ENCODE measurements around the gene TRMT112. TPM values are rescaled to one million over a fixed set of nuclear protein-coding genes. Genes with fewer than 3 reads are reported as not detected.

Gene TRMT112
- total RNA-seq, 1 experiment from 2014 or later = 328 TPM

GRCh38 chr11:64349025-64349387, 31.6 kb upstream of the TRMT112 start:
- no peaks in the 10 kb centered on the region for H3K9me3 ChIP-seq (ENCODE audit: control insufficient read depth in 1 of 2, insufficient read depth in 1 of 2, low read depth in 1 of 2, low read length in 2 of 2)
- H3K27ac ChIP-seq (ENCODE audit: low read depth, low read length) = no peak overlapping the region
- RAD21 ChIA-PET (ENCODE audit: low non-redundant PET in 1 of 2, low total read pairs in 2 of 2, uncharacterized antibody in 2 of 2, unreplicated experiment in 2 of 2) = interaction anchor here in 1 of 2 experiments (0.6 kb wide), 1 partner anchor 37 kb away, joined by 3 read pairs; no protein-coding TSS in a partner anchor
- no peak for DNase-seq (ENCODE audit: low read depth, low spot score)
- CTCF ChIA-PET = interaction anchor here (0.6 kb wide), 1 partner anchor 71 kb away, joined by 3 read pairs; no protein-coding TSS in a partner anchor
- ATAC-seq = no peak
- H3K9ac ChIP-seq (ENCODE audit: low read length) = no peak overlapping the region
- H3K36me3 ChIP-seq (ENCODE audit: control insufficient read depth in 1 of 2, insufficient read depth in 2 of 2, low read length in 2 of 2) = no peaks in the 10 kb centered on the region
- no peaks in the 10 kb centered on the region for H4K20me1 ChIP-seq (ENCODE audit: insufficient read depth)
- POLR2A ChIA-PET = interaction anchor here (1.0 kb wide), 1 partner anchor 167 kb away, joined by 3 read pairs; no protein-coding TSS in a partner anchor
- H3K4me1 ChIP-seq (ENCODE audit: control insufficient read depth in 1 of 2, insufficient read depth in 2 of 2, low read length in 2 of 2) = peaks cover 0 to 8% of the 10 kb centered on the region in 2 experiments; a peak in 2 of 4 replicates
- intact Hi-C loops (cut with micrococcal nuclease) = no loop called here
- no peaks in the 10 kb centered on the region for H3K27me3 ChIP-seq (ENCODE audit: insufficient read depth, low read length)
- H3K9me2 ChIP-seq (ENCODE audit: insufficient read depth) = no peaks in the 10 kb centered on the region
- no peak overlapping the region for H3K4me2 ChIP-seq (ENCODE audit: low read length)
- no peak overlapping the region for H2AFZ ChIP-seq (ENCODE audit: low read depth, low read length, poor library complexity, severe bottlenecking)
- H3K79me2 ChIP-seq (ENCODE audit: insufficient read depth, low read length) = no peaks in the 10 kb centered on the region
- no TSS peak for BruUV-seq (replicated peaks)
- H3K4me3 ChIP-seq (replicated peaks in 1 of 2; ENCODE audit: low read depth in 1 of 2, low read length in 2 of 2) = no peak overlapping the region
- no peak for TF ChIP-seq ELF1 (IDR thresholded peaks at IDR 0.05; ENCODE audit: borderline replicate concordance, low read depth)
- TF ChIP-seq SP1 (IDR thresholded peaks at IDR 0.05; ENCODE audit: low read depth) = no peak
- TF ChIP-seq ZFX (IDR thresholded peaks at IDR 0.05) = no peak
- no peak for TF ChIP-seq ZBTB33 (IDR thresholded peaks at IDR 0.05; ENCODE audit: extremely low read depth, insufficient replicate concordance, low read length)
- no peak for TF ChIP-seq SRF (IDR thresholded peaks at IDR 0.05; ENCODE audit: low read depth)
- no peak for TF ChIP-seq JUND (IDR thresholded peaks at IDR 0.05)
- TF ChIP-seq SIN3A (IDR thresholded peaks at IDR 0.05; ENCODE audit: low read depth) = no peak
- no peak for TF ChIP-seq MAX (IDR thresholded peaks at IDR 0.05)
- TF ChIP-seq RAD21 (IDR thresholded peaks at IDR 0.05; ENCODE audit: low read depth) = no peak
- TF ChIP-seq ATF3 (IDR thresholded peaks at IDR 0.05) = no peak
- TF ChIP-seq CTCF (IDR thresholded peaks at IDR 0.05 in 2 of 3, conservative IDR thresholded peaks at IDR 0.05 in 1 of 3; ENCODE audit: borderline replicate concordance in 1 of 3, insufficient read depth in 1 of 3, low read depth in 2 of 3, low read length in 2 of 3) = no peak
- TF ChIP-seq REST (IDR thresholded peaks at IDR 0.05; ENCODE audit: low read depth) = no peak
- no peak for TF ChIP-seq EGR1 (IDR thresholded peaks at IDR 0.05; ENCODE audit: low read depth)
- no peak for TF ChIP-seq FOSL1 (IDR thresholded peaks at IDR 0.05; ENCODE audit: low read depth)
- no peak for TF ChIP-seq TCF7L2 (IDR thresholded peaks at IDR 0.05; ENCODE audit: borderline replicate concordance, extremely low read depth, insufficient read depth, insufficient read length)
- TF ChIP-seq EZH2 (IDR thresholded peaks at IDR 0.05) = no peak
- no peak for TF ChIP-seq YY1 (IDR thresholded peaks at IDR 0.05; ENCODE audit: extremely low read depth, insufficient replicate concordance, low read depth, low read length)
- TF ChIP-seq EZH2phosphoT487 (IDR thresholded peaks at IDR 0.05; ENCODE audit: borderline replicate concordance) = no peak
- no peak for TF ChIP-seq CBX3 (IDR thresholded peaks at IDR 0.05; ENCODE audit: low read depth)

Measured in HCT116 (cell line).